Jurkat, Clone E6-1 (cell line): ENCODE measurements around the gene ZNF580.
A peak's percentile ranks its signal among the peaks of the same experiment; 100 is the strongest.

ENCODE experiments used
- DNase-seq: peaks from one replicate; pipeline ENCODE4 v3.0.0-alpha.2; 2011; ENCODE audit warnings: low read depth, low spot score
- H3K4me3 ChIP-seq: 2 replicates; pipeline ENCODE4 v1.5.1; 2011; ENCODE audit warnings: mild to moderate bottlenecking, low read length, control low read depth, moderate library complexity

The ZNF580 gene

GRCh38 chr19:55654868-55655647 lies 14.3 kb downstream of the ZNF580 start, which contains the start of gene U2AF2:
Gene U2AF2, plus strand, starts transcription at chr19:55655035. Its CDS starts 70 bp downstream, at chr19:55655105.
- H3K4me3 ChIP-seq = peak within 1 kb of the TSS; percentile 83
- peak; percentile 87 for DNase-seq

- H3K4me3 ChIP-seq = peak overlapping the region; percentile 79
- no peak for DNase-seq
Observed at GRCh38 chr19:55655648-55656040, 14.8 kb downstream of the ZNF580 start.

GRCh38 chr19:55656552-55656951 lies 15.8 kb downstream of the ZNF580 start:
- peak overlapping the region; percentile 79 for H3K4me3 ChIP-seq
- no peak for DNase-seq

GRCh38 chr19:55656988-55657747 lies 16.4 kb downstream of the ZNF580 start:
- no peak for DNase-seq

GRCh38 chr19:55658846-55659459 lies 18.2 kb downstream of the ZNF580 start:
- no peak for DNase-seq
- H3K4me3 ChIP-seq = no peak overlapping the region

More at GRCh38 chr19:55656988-55657747, 16.4 kb downstream of the ZNF580 start:
- H3K4me3 ChIP-seq = peak overlapping the region; percentile 79

- no peak for DNase-seq
- no peak overlapping the region for H3K4me3 ChIP-seq
Observed at GRCh38 chr19:55659822-55660221, 19.0 kb downstream of the ZNF580 start.

- no peak for DNase-seq
Observed at GRCh38 chr19:55660404-55660803, 19.6 kb downstream of the ZNF580 start.

GRCh38 chr19:55660991-55661390 lies 20.2 kb downstream of the ZNF580 start:
- no peak overlapping the region for H3K4me3 ChIP-seq
- DNase-seq = no peak

More at GRCh38 chr19:55660404-55660803, 19.6 kb downstream of the ZNF580 start:
- no peak overlapping the region for H3K4me3 ChIP-seq

- DNase-seq = no peak
Observed at GRCh38 chr19:55661826-55662225, 21.0 kb downstream of the ZNF580 start.

GRCh38 chr19:55663846-55664536 lies 23.2 kb downstream of the ZNF580 start:
- H3K4me3 ChIP-seq = no peak overlapping the region
- DNase-seq = no peak

More at GRCh38 chr19:55661826-55662225, 21.0 kb downstream of the ZNF580 start:
- H3K4me3 ChIP-seq = no peak overlapping the region

GRCh38 chr19:55666343-55667005 lies 25.7 kb downstream of the ZNF580 start:
- no peak for DNase-seq
- H3K4me3 ChIP-seq = no peak overlapping the region

GRCh38 chr19:55667006-55667381 lies 26.2 kb downstream of the ZNF580 start:
- no peak for DNase-seq
- H3K4me3 ChIP-seq = no peak overlapping the region

- no peak overlapping the region for H3K4me3 ChIP-seq
- DNase-seq = no peak
Observed at GRCh38 chr19:55667511-55667910, 26.7 kb downstream of the ZNF580 start.

- no peak for DNase-seq
- H3K4me3 ChIP-seq = no peak overlapping the region
Observed at GRCh38 chr19:55667958-55668357, 27.2 kb downstream of the ZNF580 start.

GRCh38 chr19:55668603-55669348 lies 28.0 kb downstream of the ZNF580 start:
- no peak overlapping the region for H3K4me3 ChIP-seq
- no peak for DNase-seq

- no peak overlapping the region for H3K4me3 ChIP-seq
- no peak for DNase-seq
Observed at GRCh38 chr19:55669418-55670279, 28.8 kb downstream of the ZNF580 start.
